Hepatocyte (in vitro differentiated cells): ENCODE measurements around the gene ALPK1.

Source experiments
- CTCF ChIP-seq: fragments of 200-600 bp; sonication (generic); IDR thresholded peaks from 2 replicates; pipeline ENCODE4 v1.5.1; 2016; ENCODE audit warnings: antibody characterized with exemption, mild to moderate bottlenecking; ENCODE audit not compliant: poor library complexity
- EZH2 ChIP-seq: fragments of 200-600 bp; sonication (generic); IDR thresholded peaks from 2 replicates; pipeline ENCODE4 v1.6.1; 2016; ENCODE audit warnings: antibody characterized with exemption, mild to moderate bottlenecking, borderline replicate concordance
- EZH2phosphoT487 ChIP-seq: fragments of 200-600 bp; sonication (generic); IDR thresholded peaks from one replicate; pipeline ENCODE4 v1.6.1; 2018; ENCODE audit warnings: antibody characterized with exemption, mild to moderate bottlenecking, low read depth, moderate library complexity; ENCODE audit not compliant: unreplicated experiment, severe bottlenecking

- TF ChIP-seq CTCF (peak; percentile 30), EZH2phosphoT487 (no peak), EZH2 (no peak)
Observed at GRCh38 chr4:112348488-112349158, 51.5 kb downstream of the ALPK1 start.
